GM12878 (cell line): ENCODE results near the gene MAOA. TPM values are rescaled to one million over a fixed set of nuclear protein-coding genes. Genes with fewer than 3 reads are reported as not detected.

ENCODE experiments used
- ATAC-seq: fragments of 200-7000 bp; cut with Tn5 transposase; 3 replicates; pipeline ENCODE4 v1.9.1; 2020; ENCODE audit warnings: mild to moderate bottlenecking, moderate library complexity
- BruUV-seq: library from RNA; stranded (reverse); fragments of 400-500 nt; replicated peaks from 2 replicates; lab custom pipeline; 2021; lab: Mats Ljungman, UMichigan
- CTCF ChIA-PET: fragments of 300-600 bp; sonication (Branson Sonifier 250); formaldehyde crosslinking; extraction: SDS; loops from one replicate; lab custom pipeline; 2021; ENCODE audit warnings: inconsistent platforms; lab: Yijun Ruan, JAX
- POLR2A ChIA-PET: fragments of 350-600 bp; formaldehyde crosslinking; extraction: SDS; loops from one replicate; lab custom pipeline; 2021; ENCODE audit warnings: inconsistent platforms; lab: Charles Lee
- RAD21 ChIA-PET: fragments of 300-600 bp; sonication (Branson Sonifier 250); formaldehyde crosslinking; loops from one replicate; lab custom pipeline; 2023; ENCODE audit warnings: antibody characterized with exemption; ENCODE audit not compliant: unreplicated experiment; lab: Charles Lee
- SMC1A ChIA-PET: fragments of 300-600 bp; sonication (Branson Sonifier 250); formaldehyde crosslinking; loops from one replicate; lab custom pipeline; 2023; ENCODE audit not compliant: unreplicated experiment, uncharacterized antibody; lab: Charles Lee
- DNase-seq: peaks from one replicate; pipeline ENCODE4 v3.0.0-alpha.2; 2011; ENCODE audit warnings: low read depth, low spot score
- FAIRE-seq: peaks from 3 replicates; lab custom pipeline; 2011; peaks lifted over from hg19 to GRCh38; lab: Jason Lieb, UNC
- H2AFZ ChIP-seq: 2 replicates; pipeline ENCODE4 v1.6.0; 2011; ENCODE audit warnings: low read depth, low read length, control low read depth; ENCODE audit not compliant: control insufficient read depth
- H3K27ac ChIP-seq: 2 replicates; pipeline ENCODE4 v1.5.1; 2011; ENCODE audit warnings: control low read depth; ENCODE audit not compliant: control insufficient read depth, insufficient read depth
- H3K27me3 ChIP-seq, 2 experiments: replicated peaks in 1 of 2; 2 replicates each; pipeline versions ENCODE4 v1.6.0 to v1.6.1; 2011; ENCODE audit warnings: low read length in 1 of 2; ENCODE audit not compliant: control insufficient read depth in 2 of 2, insufficient read depth in 2 of 2
- H3K36me3 ChIP-seq, 2 experiments: 2 replicates each; pipeline ENCODE4 v1.5.1; 2011; ENCODE audit warnings: low read length in 1 of 2; ENCODE audit not compliant: control insufficient read depth in 2 of 2, insufficient read depth in 2 of 2
- H3K4me1 ChIP-seq: 2 replicates; pipeline ENCODE4 v1.6.1; 2011; ENCODE audit warnings: mild to moderate bottlenecking, low read length, moderate library complexity, mixed read lengths; ENCODE audit not compliant: control insufficient read depth, insufficient read depth
- H3K4me2 ChIP-seq: 2 replicates; pipeline ENCODE4 v1.6.0; 2011; ENCODE audit warnings: control low read depth; ENCODE audit not compliant: control insufficient read depth, insufficient read depth
- H3K4me3 ChIP-seq: fragments of 200-600 bp; sonication (generic); 2 replicates; pipeline ENCODE4 v1.5.1; 2016
- H3K79me2 ChIP-seq: 2 replicates; pipeline ENCODE4 v1.6.0; 2011; ENCODE audit warnings: low read length; ENCODE audit not compliant: control insufficient read depth, insufficient read depth
- H3K9ac ChIP-seq: 2 replicates; pipeline ENCODE4 v1.8.0; 2011; ENCODE audit warnings: low read length, control low read depth, mixed read lengths; ENCODE audit not compliant: control insufficient read depth, insufficient read depth
- H3K9me3 ChIP-seq: replicated peaks from 3 replicates; pipeline ENCODE4 v1.5.1; 2011; ENCODE audit warnings: mild to moderate bottlenecking, low read length; ENCODE audit not compliant: control insufficient read depth, insufficient read depth
- H4K20me1 ChIP-seq: 2 replicates; pipeline ENCODE4 v1.6.0; 2011; ENCODE audit not compliant: control insufficient read depth, insufficient read depth
- CBFB ChIP-seq: IDR thresholded peaks from 2 replicates; pipeline ENCODE4 v1.6.1; 2016; ENCODE audit warnings: antibody characterized with exemption, low read depth
- HDAC2 ChIP-seq: fragments of 200-600 bp; sonication (generic); IDR thresholded peaks from 2 replicates; pipeline ENCODE4 v1.6.1; 2017
- HDGF ChIP-seq: fragments of 450-650 bp; IDR thresholded peaks from 2 replicates; pipeline ENCODE4 v1.6.1; 2016; ENCODE audit warnings: antibody characterized with exemption
- IRF3 ChIP-seq: fragments of 450-650 bp; IDR thresholded peaks from 2 replicates; pipeline ENCODE4 v1.6.1; 2014; ENCODE audit warnings: mild to moderate bottlenecking
- JUND ChIP-seq: IDR thresholded peaks from 2 replicates; pipeline ENCODE4 v1.6.1; 2012; ENCODE audit warnings: low read depth, mild to moderate bottlenecking, low read length, improper control_type of control experiment, moderate library complexity
- NFIC ChIP-seq: IDR thresholded peaks from 2 replicates; pipeline ENCODE4 v1.6.1; 2012; ENCODE audit warnings: low read depth, mild to moderate bottlenecking, inconsistent platforms, low read length, moderate library complexity
- PML ChIP-seq: IDR thresholded peaks from 2 replicates; pipeline ENCODE4 v1.6.1; 2012; ENCODE audit warnings: low read length, inconsistent platforms
- POLR2AphosphoS2 ChIP-seq: IDR thresholded peaks from 2 replicates; pipeline ENCODE4 v1.6.1; 2011; ENCODE audit warnings: low read depth, mild to moderate bottlenecking, low read length, improper control_type of control experiment, moderate library complexity
- STAT1 ChIP-seq: fragments of 450-650 bp; conservative IDR thresholded peaks from 2 replicates; pipeline ENCODE4 v1.6.1; 2014; ENCODE audit warnings: antibody characterized with exemption, mild to moderate bottlenecking
- whole genome bisulfite sequencing: methylation state at CpG from one replicate; pipeline ENCODE4 v1.1.6; 2016; ENCODE audit warnings: low lambda C conversion rate; ENCODE audit not compliant: insufficient replicate concordance, insufficient coverage; ENCODE audit errors: missing lambda C conversion rate; 5-methylcytosine and 5-hydroxymethylcytosine counted together
- in situ Hi-C: fragments of 300-500 bp; cut with MboI; formaldehyde crosslinking; loops from 9 replicates; pipeline ENCODE4 v1.14.3; 2018; ENCODE audit warnings: mixed read lengths
- intact Hi-C: fragments of 100-400 bp; cut with micrococcal nuclease; formaldehyde crosslinking; loops from one replicate; pipeline ENCODE4 v1.14.2; 2022; ENCODE audit not compliant: unreplicated experiment
- polyA plus RNA-seq, 11 experiments: library from polyadenylated mRNA; depleted of rRNA in 4 of 11; unstranded in 6 of 11; stranded (reverse) in 5 of 11; fragments of >200 nt; fragmentation: Nextera tagmentation in 4 of 11; fragmentation: Illumina TruSeq in 1 of 11; extraction: Ambion mirVana in 4 of 11; extraction: Trizol in 1 of 11; gene quantifications; 1 replicate in 1 of 11; 2 replicates in 10 of 11; pipeline versions ENCODE4 v1.2.1 to v1.2.3, GENCODE V29; 2011 to 2016; ENCODE audit warnings: inconsistent platforms in 2 of 11, missing spikeins in 2 of 11, low read depth in 1 of 11
- total RNA-seq, 4 experiments: library from RNA; depleted of rRNA in 3 of 4; stranded (reverse); fragments of >200 nt in 3 of 4; fragmentation: Illumina TruSeq in 1 of 4; extraction: Trizol in 1 of 4; gene quantifications; 2 replicates each; pipeline versions ENCODE4 v1.2.1 to v1.2.3, GENCODE V29; 2013 to 2021

Gene MAOA
- total and polyA plus RNA-seq, 10 of the 15 experiments (the other 5 are each of a cell fraction or from before 2014, with no cell fraction given): 0.02 to 0.51 (median 0.08) TPM; not detected in 7

GRCh38 chrX:43741843-43742573 is 85.9 kb downstream of the MAOA start:
- Histone ChIP-seq H3K27me3 (no peaks in the 10 kb centered on the region), H3K4me2 (no peak overlapping the region)
- no peak for DNase-seq
- RAD21 ChIA-PET: no interaction called here
- TF ChIP-seq STAT1: no peak
- no peak for TF ChIP-seq HDGF
- no peak for TF ChIP-seq IRF3
- no peak for TF ChIP-seq NFIC
- TF ChIP-seq CBFB: no peak
- TF ChIP-seq POLR2AphosphoS2: no peak
- no peak for TF ChIP-seq PML
- TF ChIP-seq JUND: no peak
- no peak for TF ChIP-seq HDAC2
- TF ChIP-seq, all 136 proteins: peak for 0
- no peaks in the 10 kb centered on the region for H4K20me1 ChIP-seq
- H3K9ac ChIP-seq: no peak overlapping the region
- H3K4me3 ChIP-seq: no peak overlapping the region
- no peaks in the 10 kb centered on the region for H3K36me3 ChIP-seq
- WGBS: 5% methylated on average over 7 of the region's 7 CpGs
- no peak for FAIRE-seq
- intact Hi-C loops (no loop called here), in situ Hi-C loops (no loop called here)
- no peak overlapping the region for H3K27ac ChIP-seq
- ChIA-PET POLR2A (no interaction called here), SMC1A (interaction anchor here (0.7 kb wide), 1 partner anchor 34 kb away, joined by 3 read pairs; no protein-coding TSS in a partner anchor), CTCF (interaction anchor here (2.0 kb wide), 1 partner anchor 11 kb away, joined by 8 read pairs; no protein-coding TSS in a partner anchor)
- ATAC-seq: no peak
- no peaks in the 10 kb centered on the region for H3K79me2 ChIP-seq
- H2AFZ ChIP-seq: no peak overlapping the region
- H3K4me1 ChIP-seq: no peaks in the 10 kb centered on the region
- no peaks in the 10 kb centered on the region for H3K9me3 ChIP-seq
- no TSS peak for BruUV-seq
